Mesothelial cell of epicardium (in vitro differentiated cells): ENCODE measurements around the gene PIM3. TPM values are rescaled to one million over a fixed set of nuclear protein-coding genes. Genes with fewer than 3 reads are reported as not detected.

ENCODE experiments used
- DNase-seq, 2 experiments: peaks; one replicate each; pipeline ENCODE4 v3.0.0; 2021; ENCODE audit warnings: low spot score in 2 of 2; ENCODE audit not compliant: unreplicated experiment in 2 of 2
- H3K27ac Mint-ChIP-seq: 2 replicates; pipeline ENCODE4 v1.8.0; 2021; ENCODE audit warnings: mixed read lengths
- H3K27me3 Mint-ChIP-seq: 2 replicates; pipeline ENCODE4 v1.8.0; 2021; ENCODE audit warnings: low read depth, mixed read lengths
- H3K36me3 Mint-ChIP-seq: 2 replicates; pipeline ENCODE4 v1.8.0; 2021; ENCODE audit warnings: mixed read lengths
- H3K4me1 Mint-ChIP-seq: 2 replicates; pipeline ENCODE4 v1.8.0; 2021; ENCODE audit warnings: mixed read lengths
- H3K4me3 Mint-ChIP-seq: 2 replicates; pipeline ENCODE4 v1.8.0; 2021; ENCODE audit warnings: mild to moderate bottlenecking, moderate library complexity, mixed read lengths
- H3K9me3 Mint-ChIP-seq: 2 replicates; pipeline ENCODE4 v1.8.0; 2021; ENCODE audit warnings: mixed read lengths
- total RNA-seq: library from RNA; stranded (reverse); gene quantifications from 3 replicates; pipeline ENCODE4 v1.2.1, GENCODE V29; 2021
- TF ChIP-seq, protein P1 (sequence below): fragments of 200-600 bp; sonication (generic); IDR thresholded peaks from one replicate; pipeline ENCODE4 v1.5.0; 2021; ENCODE audit warnings: antibody characterized with exemption; ENCODE audit not compliant: unreplicated experiment

PIM3 gene
- total RNA-seq, 1 donor from 2014 or later = 59.8 TPM

DNA sequence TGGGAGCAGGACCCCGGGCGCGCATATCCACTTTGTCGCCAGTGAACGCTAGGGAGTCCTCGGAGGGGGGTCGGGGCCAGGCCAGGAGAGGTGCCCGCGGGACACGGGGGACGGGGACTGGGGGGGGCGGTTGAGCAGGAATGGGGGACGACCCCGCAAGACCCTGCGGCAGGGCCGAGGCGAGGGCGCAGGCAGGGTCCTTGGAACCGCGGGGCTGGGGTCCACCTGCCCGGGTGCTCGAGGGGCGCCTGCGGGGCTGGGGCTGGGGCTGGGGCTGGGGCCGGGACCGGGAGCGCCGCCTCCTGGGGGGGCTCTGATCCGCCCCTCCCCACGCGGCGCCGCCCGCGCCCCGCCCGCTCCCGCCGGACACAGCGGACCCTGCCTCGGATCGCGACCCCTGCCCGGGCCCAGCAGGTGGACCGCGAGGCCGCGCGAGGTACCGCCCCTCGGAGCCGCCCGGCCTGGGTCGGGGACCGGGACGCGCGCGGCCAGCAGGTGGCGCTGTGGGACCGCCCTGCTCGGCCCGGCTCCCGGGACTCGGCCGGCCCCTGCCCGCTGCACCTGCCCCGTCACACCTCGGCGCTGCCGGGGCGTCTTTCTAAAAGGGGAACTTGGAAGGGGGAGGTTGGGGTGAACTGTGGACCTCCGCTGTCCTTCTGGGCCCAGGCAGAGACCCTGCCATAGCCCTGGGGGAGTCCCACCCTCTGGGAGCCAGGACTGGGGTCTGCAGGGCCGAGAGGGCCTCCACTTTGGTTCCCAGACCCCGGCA, 31.2 kb upstream of the PIM3 start:
- Mint-ChIP-seq H3K9me3 (no peaks in the 10 kb centered on the region), H3K27ac (no peak overlapping the region), H3K36me3 (no peaks in the 10 kb centered on the region), H3K4me1 (peaks cover 7% of the 10 kb centered on the region), H3K4me3 (peak overlapping the region; percentile 22), H3K27me3 (no peaks in the 10 kb centered on the region)
- DNase-seq = peak; percentile 70 to 90
- TF ChIP-seq, protein P1, sequence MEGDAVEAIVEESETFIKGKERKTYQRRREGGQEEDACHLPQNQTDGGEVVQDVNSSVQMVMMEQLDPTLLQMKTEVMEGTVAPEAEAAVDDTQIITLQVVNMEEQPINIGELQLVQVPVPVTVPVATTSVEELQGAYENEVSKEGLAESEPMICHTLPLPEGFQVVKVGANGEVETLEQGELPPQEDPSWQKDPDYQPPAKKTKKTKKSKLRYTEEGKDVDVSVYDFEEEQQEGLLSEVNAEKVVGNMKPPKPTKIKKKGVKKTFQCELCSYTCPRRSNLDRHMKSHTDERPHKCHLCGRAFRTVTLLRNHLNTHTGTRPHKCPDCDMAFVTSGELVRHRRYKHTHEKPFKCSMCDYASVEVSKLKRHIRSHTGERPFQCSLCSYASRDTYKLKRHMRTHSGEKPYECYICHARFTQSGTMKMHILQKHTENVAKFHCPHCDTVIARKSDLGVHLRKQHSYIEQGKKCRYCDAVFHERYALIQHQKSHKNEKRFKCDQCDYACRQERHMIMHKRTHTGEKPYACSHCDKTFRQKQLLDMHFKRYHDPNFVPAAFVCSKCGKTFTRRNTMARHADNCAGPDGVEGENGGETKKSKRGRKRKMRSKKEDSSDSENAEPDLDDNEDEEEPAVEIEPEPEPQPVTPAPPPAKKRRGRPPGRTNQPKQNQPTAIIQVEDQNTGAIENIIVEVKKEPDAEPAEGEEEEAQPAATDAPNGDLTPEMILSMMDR = peak; percentile 94

DNA sequence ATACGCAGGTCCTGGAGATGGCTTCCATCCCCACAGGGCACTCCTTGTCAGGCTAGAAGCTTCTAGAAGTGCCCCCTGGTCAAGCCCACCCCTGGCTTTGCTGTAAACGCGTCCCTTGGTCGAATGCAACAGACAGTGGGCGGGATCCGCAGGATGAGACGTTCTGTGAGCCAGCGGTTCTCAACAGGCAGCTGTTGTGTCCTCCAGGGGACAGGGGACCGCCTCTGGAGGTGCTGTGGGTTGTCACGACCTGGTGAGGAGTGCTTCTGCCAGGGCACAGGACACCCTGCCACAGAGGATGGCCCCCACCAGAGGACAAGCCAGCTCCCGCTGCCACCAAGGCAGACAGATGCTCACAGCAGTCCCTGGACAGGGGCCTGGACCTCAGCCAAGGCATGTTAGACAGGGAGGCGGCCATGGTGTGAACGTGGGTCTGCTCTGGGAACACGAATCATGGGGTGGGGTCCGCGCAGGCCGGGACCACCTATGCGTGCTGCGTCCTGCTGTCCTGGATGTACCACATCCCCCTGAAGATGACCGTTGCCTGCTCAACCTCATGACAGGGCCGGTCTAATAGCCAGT, 30.5 kb upstream of the PIM3 start:
- no peaks in the 10 kb centered on the region for H3K27me3 Mint-ChIP-seq
- H3K27ac Mint-ChIP-seq = no peak overlapping the region
- no peak for DNase-seq
- peaks cover 7% of the 10 kb centered on the region for H3K4me1 Mint-ChIP-seq
- H3K4me3 Mint-ChIP-seq = peak overlapping the region; percentile 22
- TF ChIP-seq, protein P1 = no peak
- H3K36me3 Mint-ChIP-seq = no peaks in the 10 kb centered on the region
- H3K9me3 Mint-ChIP-seq = no peaks in the 10 kb centered on the region

DNA sequence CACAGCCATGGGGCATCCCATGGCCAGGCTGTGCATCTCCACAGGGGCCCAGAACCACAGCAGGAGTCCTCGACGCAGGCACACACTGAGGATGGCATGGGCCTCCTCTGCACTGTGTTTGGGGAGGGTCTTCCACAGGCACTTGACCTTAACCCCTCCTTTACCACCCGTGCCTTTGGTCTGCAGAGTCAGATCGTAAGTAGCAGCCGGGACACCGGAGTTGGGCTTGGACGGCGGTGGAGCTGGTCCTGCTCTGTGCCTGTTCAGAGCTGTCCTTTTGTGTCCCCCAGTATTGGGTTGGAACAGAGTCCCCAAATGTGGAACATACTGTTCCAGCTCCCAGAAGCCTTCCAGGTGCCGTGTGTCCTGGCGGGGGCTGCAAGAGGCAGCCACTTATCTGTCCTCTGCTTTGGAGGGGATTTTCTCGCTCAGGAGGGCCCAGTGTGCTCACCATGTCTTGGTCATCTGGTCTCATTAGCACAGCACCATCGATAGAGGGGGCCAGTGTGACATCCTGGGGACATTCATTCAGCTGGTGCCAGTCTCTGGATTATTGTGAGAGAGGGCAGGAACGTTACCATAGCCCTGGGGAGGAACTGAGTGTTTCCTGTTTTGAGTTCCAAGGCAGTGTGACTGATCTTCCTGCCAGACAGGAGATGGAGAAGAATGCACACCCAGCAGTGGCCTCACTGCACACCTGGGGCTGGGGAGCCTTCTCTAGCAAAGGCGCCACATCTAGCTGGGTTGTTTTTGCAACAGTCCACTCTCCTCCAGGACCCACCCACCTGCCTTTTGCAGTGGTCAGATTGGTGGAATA, 29.8 kb upstream of the PIM3 start:
- H3K4me1 Mint-ChIP-seq = peaks cover 7% of the 10 kb centered on the region
- DNase-seq = no peak
- no peaks in the 10 kb centered on the region for H3K36me3 Mint-ChIP-seq
- H3K4me3 Mint-ChIP-seq = no peak overlapping the region
- no peaks in the 10 kb centered on the region for H3K9me3 Mint-ChIP-seq
- peak overlapping the region; percentile 13 for H3K27ac Mint-ChIP-seq
- TF ChIP-seq, protein P1 = no peak
- H3K27me3 Mint-ChIP-seq = no peaks in the 10 kb centered on the region

DNA sequence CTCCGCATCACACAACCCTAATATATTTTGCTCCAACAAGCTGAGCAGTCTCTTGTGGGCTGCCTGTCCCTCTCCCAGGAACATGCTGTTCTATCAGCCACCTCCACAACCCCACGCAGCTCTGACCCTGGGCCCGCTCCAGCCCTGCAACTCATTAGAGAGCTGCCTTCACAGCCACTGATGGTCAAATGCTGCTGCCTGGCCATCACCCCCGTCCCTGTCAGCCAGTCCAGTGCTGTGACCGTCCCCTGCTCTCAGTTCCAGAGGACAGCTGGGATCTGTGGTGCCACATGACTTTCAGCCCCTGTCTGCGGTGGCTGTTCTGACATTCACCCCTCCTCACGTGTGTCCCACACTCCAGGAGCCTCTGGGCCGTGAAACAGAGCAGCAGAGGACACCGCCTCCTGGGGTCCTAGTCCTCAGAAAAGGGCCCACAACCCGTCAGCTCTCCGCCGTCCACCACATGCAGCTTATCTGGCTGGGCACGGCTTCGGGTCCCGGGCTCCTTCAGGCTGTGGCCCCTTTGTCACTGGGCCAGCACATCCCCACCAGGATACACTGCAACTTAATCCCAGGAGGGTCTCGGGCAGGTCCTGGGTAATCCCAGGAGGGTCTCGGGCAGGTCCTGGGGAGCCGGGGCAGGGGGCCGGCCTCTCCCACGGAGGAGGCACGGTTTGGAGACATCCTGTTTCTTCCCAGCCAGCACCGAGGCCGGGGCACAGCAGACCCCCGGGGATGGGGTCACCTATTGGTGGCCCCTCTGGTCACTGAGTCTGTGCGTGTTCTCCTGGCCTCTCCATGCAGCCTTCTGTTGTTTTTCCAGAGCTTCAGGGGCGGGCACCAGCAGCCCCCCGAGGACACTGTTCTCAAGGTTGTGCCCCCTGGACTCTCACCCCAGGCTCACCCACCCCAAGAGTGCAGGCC, 27.1 kb upstream of the PIM3 start:
- no peaks in the 10 kb centered on the region for H3K27me3 Mint-ChIP-seq
- peak overlapping the region; percentile 64 for H3K27ac Mint-ChIP-seq
- H3K36me3 Mint-ChIP-seq = no peaks in the 10 kb centered on the region
- no peak overlapping the region for H3K4me3 Mint-ChIP-seq
- no peaks in the 10 kb centered on the region for H3K9me3 Mint-ChIP-seq
- no peak for DNase-seq
- TF ChIP-seq, protein P1 = no peak
- peaks cover 16% of the 10 kb centered on the region for H3K4me1 Mint-ChIP-seq

DNA sequence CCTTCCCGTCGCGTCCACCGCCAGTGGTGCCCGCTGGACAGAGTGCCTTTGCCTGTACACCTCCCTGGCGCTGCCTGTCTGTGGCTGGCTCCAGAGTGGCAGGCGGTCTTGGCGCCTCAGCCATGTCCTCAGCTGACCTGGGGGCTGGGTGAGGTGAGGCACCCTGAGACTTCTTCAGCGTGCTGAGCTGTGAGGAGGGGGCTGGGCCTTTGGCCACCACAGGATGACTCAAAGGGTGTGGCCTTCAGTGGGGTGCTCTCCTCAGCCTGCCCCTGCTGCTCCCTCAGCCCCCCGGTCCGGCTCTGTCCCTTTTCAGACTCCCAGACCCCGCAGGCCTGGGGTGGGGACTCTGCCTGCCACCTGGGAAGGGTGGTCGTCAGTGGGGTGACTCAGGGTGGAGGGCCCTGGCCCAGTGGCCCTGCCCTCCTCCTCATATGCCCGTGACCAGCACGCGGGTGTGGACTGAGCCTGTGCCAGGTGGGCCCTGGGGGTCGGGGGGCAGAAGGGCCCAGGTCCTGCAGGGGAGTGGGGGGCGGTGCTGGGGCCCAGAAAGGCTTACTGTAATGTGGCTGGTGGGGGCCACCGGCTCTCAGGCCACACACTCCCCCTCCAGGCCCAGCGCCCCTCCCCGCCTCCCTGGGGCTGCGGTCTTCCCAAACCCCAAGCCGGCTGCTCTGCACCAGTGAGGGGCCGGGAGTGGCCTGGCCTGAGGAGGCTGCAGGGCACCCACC, 26.2 kb upstream of the PIM3 start:
- Mint-ChIP-seq H3K9me3 (no peaks in the 10 kb centered on the region), H3K4me1 (peaks cover 17% of the 10 kb centered on the region), H3K36me3 (no peaks in the 10 kb centered on the region), H3K4me3 (no peak overlapping the region), H3K27me3 (no peaks in the 10 kb centered on the region), H3K27ac (no peak overlapping the region)
- TF ChIP-seq, protein P1 = no peak
- no peak for DNase-seq
